HepG2 (cell line): ENCODE measurements around the gene NRG2. TPM values are rescaled to one million over a fixed set of nuclear protein-coding genes. Genes with fewer than 3 reads are reported as not detected.

ENCODE experiments used
- ATF5 ChIP-seq: sonication (generic); formaldehyde crosslinking; IDR thresholded peaks from 2 replicates; pipeline ENCODE4 v1.4.0; 2020; ENCODE audit warnings: mild to moderate bottlenecking, low read depth, missing genetic modification reagents
- EHMT2 ChIP-seq: fragments of 200-600 bp; sonication (generic); IDR thresholded peaks from 2 replicates; pipeline ENCODE4 v1.7.0; 2017; ENCODE audit warnings: antibody characterized with exemption, low read depth, low read length, borderline replicate concordance
- FIP1L1 ChIP-seq: fragments of 200-400 bp; formaldehyde crosslinking; IDR thresholded peaks from 2 replicates; pipeline ENCODE4 v1.6.1; 2018; ENCODE audit warnings: low read depth, mild to moderate bottlenecking, low read length, moderate library complexity, borderline replicate concordance; ENCODE audit not compliant: insufficient read depth
- GTF3A ChIP-seq: sonication (generic); formaldehyde crosslinking; conservative IDR thresholded peaks from 2 replicates; pipeline ENCODE4 v1.4.0; 2020; ENCODE audit warnings: mild to moderate bottlenecking, missing genetic modification reagents
- KAT7 ChIP-seq: IDR thresholded peaks from 2 replicates; pipeline ENCODE4 v1.6.1; 2018; ENCODE audit warnings: borderline replicate concordance, missing compliant biosample characterization
- MED1 ChIP-seq: sonication (generic); formaldehyde crosslinking; IDR thresholded peaks from 2 replicates; pipeline ENCODE4 v1.4.0; 2020; ENCODE audit warnings: missing genetic modification reagents
- PHF8 ChIP-seq: sonication (generic); formaldehyde crosslinking; IDR thresholded peaks from 2 replicates; pipeline ENCODE4 v1.5.0; 2020; ENCODE audit warnings: missing genetic modification reagents
- RFX1 ChIP-seq: fragments of 450-650 bp; IDR thresholded peaks from 2 replicates; pipeline ENCODE4 v1.6.1; 2017
- TGIF2 ChIP-seq: IDR thresholded peaks from 2 replicates; pipeline ENCODE4 v1.6.1; 2016; ENCODE audit warnings: control low read depth, missing compliant biosample characterization
- ZFX ChIP-seq: sonication (generic); formaldehyde crosslinking; IDR thresholded peaks from 2 replicates; pipeline ENCODE4 v1.4.0; 2020; ENCODE audit warnings: mild to moderate bottlenecking, low read depth, missing genetic modification reagents, moderate library complexity
- ZNF510 ChIP-seq: sonication (generic); formaldehyde crosslinking; IDR thresholded peaks from 2 replicates; pipeline ENCODE4 v1.4.0; 2020; ENCODE audit warnings: low read depth, mild to moderate bottlenecking, missing genetic modification reagents
- ZNF709 ChIP-seq: sonication (generic); formaldehyde crosslinking; IDR thresholded peaks from 2 replicates; pipeline ENCODE4 v1.5.0; 2020; ENCODE audit warnings: mild to moderate bottlenecking, missing genetic modification reagents
- ZSCAN31 ChIP-seq: sonication (generic); formaldehyde crosslinking; IDR thresholded peaks from 2 replicates; pipeline ENCODE4 v1.5.0; 2020; ENCODE audit warnings: low read depth, mild to moderate bottlenecking, missing genetic modification reagents
- polyA plus RNA-seq, 8 experiments: library from polyadenylated mRNA; depleted of rRNA in 3 of 8; stranded (reverse) in 7 of 8; unstranded in 1 of 8; fragments of >200 nt; fragmentation: Illumina TruSeq in 4 of 8; extraction: Trizol in 4 of 8; gene quantifications; 2 replicates each; pipeline versions ENCODE4 v1.2.1 to v1.2.3, GENCODE V29; 2011 to 2016; ENCODE audit warnings: low read depth in 4 of 8, missing spikeins in 1 of 8, mixed read lengths in 1 of 8; ENCODE audit not compliant: insufficient read depth in 1 of 8
- total RNA-seq, 5 experiments: library from RNA; depleted of rRNA; stranded (reverse); fragments of >200 nt; fragmentation: Illumina TruSeq; extraction: Trizol; gene quantifications; 2 replicates each; pipeline ENCODE4 v1.2.3, GENCODE V29; 2016; ENCODE audit warnings: low read depth in 1 of 5
- TF ChIP-seq, protein P1 (sequence below): sonication (generic); formaldehyde crosslinking; IDR thresholded peaks from 2 replicates; pipeline ENCODE4 v1.4.0; 2020; ENCODE audit warnings: missing genetic modification reagents
- TF ChIP-seq, protein P2 (sequence below): sonication (generic); formaldehyde crosslinking; conservative IDR thresholded peaks from 2 replicates; pipeline ENCODE4 v1.8.0; 2022; ENCODE audit warnings: mild to moderate bottlenecking, moderate library complexity, missing genetic modification reagents
- TF ChIP-seq, protein P3 (sequence below): sonication (generic); formaldehyde crosslinking; IDR thresholded peaks from 2 replicates; pipeline ENCODE4 v1.4.0; 2020; ENCODE audit warnings: mild to moderate bottlenecking, missing genetic modification reagents
- TF ChIP-seq, protein P4 (sequence below): sonication (generic); formaldehyde crosslinking; IDR thresholded peaks from 2 replicates; pipeline ENCODE4 v1.5.1; 2020; ENCODE audit warnings: mild to moderate bottlenecking, missing genetic modification reagents, moderate library complexity
- TF ChIP-seq, protein P5 (sequence below): sonication (generic); formaldehyde crosslinking; IDR thresholded peaks from 2 replicates; pipeline ENCODE4 v1.5.0; 2020; ENCODE audit warnings: mild to moderate bottlenecking, missing genetic modification reagents

NRG2 gene
- total and polyA plus RNA-seq, 2 of the 13 experiments (the other 11 are each of a cell fraction or from before 2014, with no cell fraction given), result not detected

GRCh38 chr5:139968547-139969261 lies 74.4 kb downstream of the NRG2 start (continued):
- TF ChIP-seq, protein P1, sequence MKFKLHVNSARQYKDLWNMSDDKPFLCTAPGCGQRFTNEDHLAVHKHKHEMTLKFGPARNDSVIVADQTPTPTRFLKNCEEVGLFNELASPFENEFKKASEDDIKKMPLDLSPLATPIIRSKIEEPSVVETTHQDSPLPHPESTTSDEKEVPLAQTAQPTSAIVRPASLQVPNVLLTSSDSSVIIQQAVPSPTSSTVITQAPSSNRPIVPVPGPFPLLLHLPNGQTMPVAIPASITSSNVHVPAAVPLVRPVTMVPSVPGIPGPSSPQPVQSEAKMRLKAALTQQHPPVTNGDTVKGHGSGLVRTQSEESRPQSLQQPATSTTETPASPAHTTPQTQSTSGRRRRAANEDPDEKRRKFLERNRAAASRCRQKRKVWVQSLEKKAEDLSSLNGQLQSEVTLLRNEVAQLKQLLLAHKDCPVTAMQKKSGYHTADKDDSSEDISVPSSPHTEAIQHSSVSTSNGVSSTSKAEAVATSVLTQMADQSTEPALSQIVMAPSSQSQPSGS (CRISPR knock-in tag), result no peak
- TF ChIP-seq MED1 (CRISPR knock-in tag) (no peak), PHF8 (no peak), EHMT2 (no peak), ZSCAN31 (CRISPR knock-in tag) (peak; percentile 36; the same call in 1 of the 2 replicates), ZNF510 (CRISPR knock-in tag) (0 out of 2 replicates have a peak, but pooled peaks have one; percentile 42), RFX1 (no peak), ATF5 (CRISPR knock-in tag) (no peak), FIP1L1 (no peak), GTF3A (CRISPR knock-in tag) (0 out of 2 replicates have a peak, but pooled peaks have one; percentile 78), ZFX (CRISPR knock-in tag) (peak; percentile 63), TGIF2 (no peak), ZNF709 (CRISPR knock-in tag) (no peak), KAT7 (no peak)
- TF ChIP-seq, protein P2, sequence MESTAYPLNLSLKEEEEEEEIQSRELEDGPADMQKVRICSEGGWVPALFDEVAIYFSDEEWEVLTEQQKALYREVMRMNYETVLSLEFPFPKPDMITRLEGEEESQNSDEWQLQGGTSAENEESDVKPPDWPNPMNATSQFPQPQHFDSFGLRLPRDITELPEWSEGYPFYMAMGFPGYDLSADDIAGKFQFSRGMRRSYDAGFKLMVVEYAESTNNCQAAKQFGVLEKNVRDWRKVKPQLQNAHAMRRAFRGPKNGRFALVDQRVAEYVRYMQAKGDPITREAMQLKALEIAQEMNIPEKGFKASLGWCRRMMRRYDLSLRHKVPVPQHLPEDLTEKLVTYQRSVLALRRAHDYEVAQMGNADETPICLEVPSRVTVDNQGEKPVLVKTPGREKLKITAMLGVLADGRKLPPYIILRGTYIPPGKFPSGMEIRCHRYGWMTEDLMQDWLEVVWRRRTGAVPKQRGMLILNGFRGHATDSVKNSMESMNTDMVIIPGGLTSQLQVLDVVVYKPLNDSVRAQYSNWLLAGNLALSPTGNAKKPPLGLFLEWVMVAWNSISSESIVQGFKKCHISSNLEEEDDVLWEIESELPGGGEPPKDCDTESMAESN (CRISPR knock-in tag), result peak; percentile 79
- TF ChIP-seq, protein P3, sequence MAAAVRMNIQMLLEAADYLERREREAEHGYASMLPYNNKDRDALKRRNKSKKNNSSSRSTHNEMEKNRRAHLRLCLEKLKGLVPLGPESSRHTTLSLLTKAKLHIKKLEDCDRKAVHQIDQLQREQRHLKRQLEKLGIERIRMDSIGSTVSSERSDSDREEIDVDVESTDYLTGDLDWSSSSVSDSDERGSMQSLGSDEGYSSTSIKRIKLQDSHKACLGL (CRISPR knock-in tag), result no peak
- TF ChIP-seq, protein P4, sequence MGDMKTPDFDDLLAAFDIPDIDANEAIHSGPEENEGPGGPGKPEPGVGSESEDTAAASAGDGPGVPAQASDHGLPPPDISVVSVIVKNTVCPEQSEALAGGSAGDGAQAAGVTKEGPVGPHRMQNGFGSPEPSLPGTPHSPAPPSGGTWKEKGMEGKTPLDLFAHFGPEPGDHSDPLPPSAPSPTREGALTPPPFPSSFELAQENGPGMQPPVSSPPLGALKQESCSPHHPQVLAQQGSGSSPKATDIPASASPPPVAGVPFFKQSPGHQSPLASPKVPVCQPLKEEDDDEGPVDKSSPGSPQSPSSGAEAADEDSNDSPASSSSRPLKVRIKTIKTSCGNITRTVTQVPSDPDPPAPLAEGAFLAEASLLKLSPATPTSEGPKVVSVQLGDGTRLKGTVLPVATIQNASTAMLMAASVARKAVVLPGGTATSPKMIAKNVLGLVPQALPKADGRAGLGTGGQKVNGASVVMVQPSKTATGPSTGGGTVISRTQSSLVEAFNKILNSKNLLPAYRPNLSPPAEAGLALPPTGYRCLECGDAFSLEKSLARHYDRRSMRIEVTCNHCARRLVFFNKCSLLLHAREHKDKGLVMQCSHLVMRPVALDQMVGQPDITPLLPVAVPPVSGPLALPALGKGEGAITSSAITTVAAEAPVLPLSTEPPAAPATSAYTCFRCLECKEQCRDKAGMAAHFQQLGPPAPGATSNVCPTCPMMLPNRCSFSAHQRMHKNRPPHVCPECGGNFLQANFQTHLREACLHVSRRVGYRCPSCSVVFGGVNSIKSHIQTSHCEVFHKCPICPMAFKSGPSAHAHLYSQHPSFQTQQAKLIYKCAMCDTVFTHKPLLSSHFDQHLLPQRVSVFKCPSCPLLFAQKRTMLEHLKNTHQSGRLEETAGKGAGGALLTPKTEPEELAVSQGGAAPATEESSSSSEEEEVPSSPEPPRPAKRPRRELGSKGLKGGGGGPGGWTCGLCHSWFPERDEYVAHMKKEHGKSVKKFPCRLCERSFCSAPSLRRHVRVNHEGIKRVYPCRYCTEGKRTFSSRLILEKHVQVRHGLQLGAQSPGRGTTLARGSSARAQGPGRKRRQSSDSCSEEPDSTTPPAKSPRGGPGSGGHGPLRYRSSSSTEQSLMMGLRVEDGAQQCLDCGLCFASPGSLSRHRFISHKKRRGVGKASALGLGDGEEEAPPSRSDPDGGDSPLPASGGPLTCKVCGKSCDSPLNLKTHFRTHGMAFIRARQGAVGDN (CRISPR knock-in tag), result peak; percentile 69
- TF ChIP-seq, protein P5, sequence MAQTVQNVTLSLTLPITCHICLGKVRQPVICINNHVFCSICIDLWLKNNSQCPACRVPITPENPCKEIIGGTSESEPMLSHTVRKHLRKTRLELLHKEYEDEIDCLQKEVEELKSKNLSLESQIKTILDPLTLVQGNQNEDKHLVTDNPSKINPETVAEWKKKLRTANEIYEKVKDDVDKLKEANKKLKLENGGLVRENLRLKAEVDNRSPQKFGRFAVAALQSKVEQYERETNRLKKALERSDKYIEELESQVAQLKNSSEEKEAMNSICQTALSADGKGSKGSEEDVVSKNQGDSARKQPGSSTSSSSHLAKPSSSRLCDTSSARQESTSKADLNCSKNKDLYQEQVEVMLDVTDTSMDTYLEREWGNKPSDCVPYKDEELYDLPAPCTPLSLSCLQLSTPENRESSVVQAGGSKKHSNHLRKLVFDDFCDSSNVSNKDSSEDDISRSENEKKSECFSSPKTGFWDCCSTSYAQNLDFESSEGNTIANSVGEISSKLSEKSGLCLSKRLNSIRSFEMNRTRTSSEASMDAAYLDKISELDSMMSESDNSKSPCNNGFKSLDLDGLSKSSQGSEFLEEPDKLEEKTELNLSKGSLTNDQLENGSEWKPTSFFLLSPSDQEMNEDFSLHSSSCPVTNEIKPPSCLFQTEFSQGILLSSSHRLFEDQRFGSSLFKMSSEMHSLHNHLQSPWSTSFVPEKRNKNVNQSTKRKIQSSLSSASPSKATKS, result no peak
